GM10248 (cell line): Measurements from ENCODE around the gene FCMR.

Source experiments
- CTCF ChIA-PET: fragments of 300-600 bp; sonication (Branson Sonifier 250); formaldehyde crosslinking; extraction: SDS; loops from one replicate; lab custom pipeline; 2021; ENCODE audit warnings: antibody characterized with exemption; lab: Yijun Ruan, JAX
- POLR2A ChIA-PET: fragments of 350-650 bp; sonication (Branson Sonifier 250); formaldehyde crosslinking; extraction: SDS; loops from one replicate; lab custom pipeline; 2020; ENCODE audit warnings: antibody characterized with exemption; lab: Yijun Ruan, JAX
- DNase-seq: peaks from one replicate; pipeline ENCODE4 v3.0.0; 2012; ENCODE audit errors: extremely low spot score
- CTCF ChIP-seq: IDR thresholded peaks from 2 replicates; pipeline ENCODE4 v1.5.1; 2012; ENCODE audit warnings: mild to moderate bottlenecking, low read depth; ENCODE audit errors: extremely low read depth, missing control alignments, control extremely low read depth

The FCMR gene

GRCh38 chr1:206890125-206891060 is 31.3 kb downstream of the FCMR start:
- ChIA-PET POLR2A (interaction anchor here (0.6 kb wide), 1 partner anchor 31 kb away, joined by 4 read pairs; no protein-coding TSS in a partner anchor), CTCF (interaction anchor here (0.7 to 1.9 kb wide), 3 partner anchors 22 to 46 kb away, joined by 3 to 7 read pairs (median 3); partner anchors contain the start of gene IL20)
- no peak for DNase-seq
- TF ChIP-seq CTCF: no peak

- CTCF ChIA-PET: interaction anchor here (1.2 to 2.6 kb wide), 6 partner anchors 10 to 153 kb away, joined by 3 to 7 read pairs (median 4); no protein-coding TSS in a partner anchor
- no peak for DNase-seq
- TF ChIP-seq CTCF: no peak
- POLR2A ChIA-PET: no interaction called here
Measured at GRCh38 chr1:206887701-206888100, 34.0 kb downstream of the FCMR start.

- ChIA-PET CTCF (interaction anchor here (1.2 to 2.6 kb wide), 6 partner anchors 9 to 95 kb away, joined by 3 to 8 read pairs (median 4); no protein-coding TSS in a partner anchor), POLR2A (no interaction called here)
- no peak for TF ChIP-seq CTCF
- DNase-seq: no peak
Measured at GRCh38 chr1:206886831-206887230, 34.9 kb downstream of the FCMR start.

- no peak for TF ChIP-seq CTCF
- ChIA-PET CTCF (interaction anchor here (0.9 to 3.4 kb wide), 7 partner anchors 8 to 98 kb away, joined by 3 to 21 read pairs (median 5); partner anchors contain the start of genes FCMR and IL20), POLR2A (no interaction called here)
- DNase-seq: no peak
Measured at GRCh38 chr1:206885341-206886060, 36.2 kb downstream of the FCMR start.

GRCh38 chr1:206883876-206884275 is 37.9 kb downstream of the FCMR start:
- CTCF ChIA-PET: interaction anchor here (1.0 to 3.4 kb wide), 17 partner anchors 9 to 149 kb away, joined by 3 to 23 read pairs (median 4); partner anchors contain the start of genes FCMR and IL20

More at GRCh38 chr1:206883876-206884275, 37.9 kb downstream of the FCMR start:
- DNase-seq: no peak
- POLR2A ChIA-PET: no interaction called here
- no peak for TF ChIP-seq CTCF
